ENCODE measurements around the gene IFIT2.

The IFIT2 gene

DNA sequence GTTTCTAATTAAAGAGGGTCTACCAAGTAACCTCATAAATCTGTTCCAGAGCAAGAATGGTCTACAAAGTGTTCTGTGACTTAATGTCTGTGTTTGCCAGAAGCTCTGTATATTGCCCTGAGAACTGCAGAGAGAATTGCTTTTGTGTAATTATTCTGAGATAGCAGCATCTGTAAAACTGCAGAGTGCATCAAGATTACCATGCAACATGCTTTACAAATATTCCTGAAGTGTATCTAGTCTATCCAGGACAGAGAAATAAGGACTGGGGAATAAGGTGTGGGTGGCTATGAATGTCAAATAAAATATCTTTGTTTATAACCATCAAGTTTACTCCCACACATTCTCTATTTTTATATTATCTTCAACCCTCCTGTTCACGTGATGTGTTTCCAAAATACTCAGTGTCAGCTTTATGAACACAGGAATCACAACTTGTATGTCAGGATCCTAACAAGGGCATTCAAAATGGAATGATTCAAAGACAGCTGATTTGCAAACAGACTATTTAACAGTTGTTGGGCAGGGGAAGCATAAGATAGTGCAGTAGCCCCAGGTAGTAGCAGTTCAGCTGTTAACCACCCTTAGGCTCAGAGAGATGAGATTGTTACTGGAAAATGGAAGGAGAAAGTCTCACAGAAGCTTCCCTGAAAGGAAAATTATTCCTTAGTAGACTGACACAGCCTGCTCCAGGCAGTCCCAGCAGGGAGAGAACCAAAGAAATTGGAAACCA is 35.0 kb upstream of the IFIT2 start:
- POLR2A ChIA-PET = no interaction called here
- TF ChIP-seq, protein P1, sequence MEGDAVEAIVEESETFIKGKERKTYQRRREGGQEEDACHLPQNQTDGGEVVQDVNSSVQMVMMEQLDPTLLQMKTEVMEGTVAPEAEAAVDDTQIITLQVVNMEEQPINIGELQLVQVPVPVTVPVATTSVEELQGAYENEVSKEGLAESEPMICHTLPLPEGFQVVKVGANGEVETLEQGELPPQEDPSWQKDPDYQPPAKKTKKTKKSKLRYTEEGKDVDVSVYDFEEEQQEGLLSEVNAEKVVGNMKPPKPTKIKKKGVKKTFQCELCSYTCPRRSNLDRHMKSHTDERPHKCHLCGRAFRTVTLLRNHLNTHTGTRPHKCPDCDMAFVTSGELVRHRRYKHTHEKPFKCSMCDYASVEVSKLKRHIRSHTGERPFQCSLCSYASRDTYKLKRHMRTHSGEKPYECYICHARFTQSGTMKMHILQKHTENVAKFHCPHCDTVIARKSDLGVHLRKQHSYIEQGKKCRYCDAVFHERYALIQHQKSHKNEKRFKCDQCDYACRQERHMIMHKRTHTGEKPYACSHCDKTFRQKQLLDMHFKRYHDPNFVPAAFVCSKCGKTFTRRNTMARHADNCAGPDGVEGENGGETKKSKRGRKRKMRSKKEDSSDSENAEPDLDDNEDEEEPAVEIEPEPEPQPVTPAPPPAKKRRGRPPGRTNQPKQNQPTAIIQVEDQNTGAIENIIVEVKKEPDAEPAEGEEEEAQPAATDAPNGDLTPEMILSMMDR (IDR thresholded peaks at IDR 0.05; ENCODE audit: insufficient read depth, low read length, missing control alignments) = no peak
- no peak overlapping the region for H3K4me3 ChIP-seq (ENCODE audit: low read depth, low read length)
- CTCF ChIA-PET = interaction anchor here (0.7 to 1.2 kb wide), 3 partner anchors 8 to 122 kb away, joined by 3 to 5 read pairs (median 4); no protein-coding TSS in a partner anchor
- no peak for DNase-seq (ENCODE audit: low read depth, low spot score)

DNA sequence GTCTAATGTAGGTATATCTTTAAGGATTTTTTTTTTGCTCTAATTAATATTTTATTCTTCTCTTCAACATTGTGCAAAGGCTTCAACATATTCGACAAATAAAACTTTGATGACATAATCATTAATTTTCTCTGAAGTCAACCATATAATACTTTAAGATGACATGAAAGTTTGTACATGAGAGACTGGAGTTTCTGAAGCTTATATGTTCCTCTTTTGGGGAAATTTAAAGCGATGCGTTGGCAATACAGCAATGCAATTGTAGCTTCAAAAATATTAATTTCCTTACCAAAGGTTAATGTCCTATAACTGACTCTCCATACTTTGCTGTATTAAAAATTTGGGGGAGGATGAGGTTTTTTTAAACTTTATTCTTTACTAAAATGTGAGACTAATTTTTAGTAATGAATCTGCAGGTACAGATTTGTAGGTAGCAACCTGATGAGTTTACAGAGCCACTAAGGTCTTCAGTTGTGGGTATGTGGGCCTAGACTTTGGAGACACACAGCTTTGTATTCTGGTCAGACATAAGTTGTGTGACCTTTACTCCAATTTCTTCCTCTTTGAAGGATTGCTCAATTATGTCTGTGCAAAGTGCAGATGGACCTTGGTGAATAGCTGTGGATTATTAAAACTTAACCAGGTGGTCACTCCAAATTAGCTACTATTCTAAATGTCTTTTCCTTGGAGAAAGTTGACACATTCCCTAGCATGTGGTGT is 32.3 kb upstream of the IFIT2 start:
- no peak overlapping the region for H3K4me3 ChIP-seq (ENCODE audit: low read depth, low read length)
- no peak for DNase-seq (ENCODE audit: low read depth, low spot score)
- TF ChIP-seq, protein P1 (IDR thresholded peaks at IDR 0.05; ENCODE audit: insufficient read depth, low read length, missing control alignments) = no peak
- ChIA-PET CTCF (interaction anchor here (1.4 to 1.5 kb wide), 2 partner anchors 99 to 100 kb away, joined by 4 read pairs; no protein-coding TSS in a partner anchor), POLR2A (no interaction called here)

GRCh38 chr10:89270153-89270483 is 31.7 kb upstream of the IFIT2 start:
- CTCF ChIA-PET = interaction anchor here (1.4 to 1.5 kb wide), 3 partner anchors 98 to 100 kb away, joined by 4 read pairs; no protein-coding TSS in a partner anchor
- TF ChIP-seq, protein P1 (IDR thresholded peaks at IDR 0.05; ENCODE audit: insufficient read depth, low read length, missing control alignments) = no peak
- DNase-seq (ENCODE audit: low read depth, low spot score) = no peak
- POLR2A ChIA-PET = no interaction called here
- H3K4me3 ChIP-seq (ENCODE audit: low read depth, low read length) = no peak overlapping the region

DNA sequence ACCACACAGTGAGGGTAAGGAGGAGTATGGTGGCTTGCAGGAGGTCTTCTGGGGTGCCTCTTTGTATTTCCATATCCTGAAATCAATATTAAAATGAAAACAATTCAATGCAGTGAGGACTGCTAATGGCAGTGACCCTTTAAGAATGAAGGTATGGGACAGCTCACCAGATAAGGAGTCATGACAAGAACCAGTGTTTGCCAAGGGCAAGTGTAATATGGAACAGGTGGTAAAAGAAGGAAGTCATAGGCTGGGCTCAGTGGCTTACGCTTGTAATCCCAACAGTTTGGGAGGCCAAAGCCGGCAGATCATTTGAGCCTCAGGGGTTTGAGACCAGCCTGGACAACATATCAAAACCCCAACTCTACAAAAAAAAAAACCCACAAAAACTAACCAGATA is 30.3 kb upstream of the IFIT2 start:
- ChIA-PET CTCF (interaction anchor here (1.4 kb wide), 1 partner anchor 97 kb away, joined by 4 read pairs; no protein-coding TSS in a partner anchor), POLR2A (no interaction called here)
- TF ChIP-seq, protein P1 (IDR thresholded peaks at IDR 0.05; ENCODE audit: insufficient read depth, low read length, missing control alignments) = no peak
- no peak for DNase-seq (ENCODE audit: low read depth, low spot score)
- H3K4me3 ChIP-seq (ENCODE audit: low read depth, low read length) = no peak overlapping the region

GRCh38 chr10:89273680-89274079 is 28.2 kb upstream of the IFIT2 start:
- CTCF ChIA-PET = interaction anchor here (2.5 kb wide), 1 partner anchor 95 kb away, joined by 16 read pairs; no protein-coding TSS in a partner anchor
- TF ChIP-seq, protein P1 (IDR thresholded peaks at IDR 0.05; ENCODE audit: insufficient read depth, low read length, missing control alignments) = no peak

GRCh38 chr10:89274928-89275327 is 26.9 kb upstream of the IFIT2 start:
- POLR2A ChIA-PET = no interaction called here
- CTCF ChIA-PET = interaction anchor here (1.5 to 4.7 kb wide), 2 partner anchors 9 to 94 kb away, joined by 3 to 30 read pairs; no protein-coding TSS in a partner anchor

More at GRCh38 chr10:89273680-89274079, 28.2 kb upstream of the IFIT2 start:
- DNase-seq (ENCODE audit: low read depth, low spot score) = no peak
- POLR2A ChIA-PET = no interaction called here
- no peak overlapping the region for H3K4me3 ChIP-seq (ENCODE audit: low read depth, low read length)

More at GRCh38 chr10:89274928-89275327, 26.9 kb upstream of the IFIT2 start:
- H3K4me3 ChIP-seq (ENCODE audit: low read depth, low read length) = no peak overlapping the region
- TF ChIP-seq, protein P1 (IDR thresholded peaks at IDR 0.05; ENCODE audit: insufficient read depth, low read length, missing control alignments) = no peak
- no peak for DNase-seq (ENCODE audit: low read depth, low spot score)
